22Rv1 (cell line): ENCODE measurements around the gene GJA9.

ENCODE experiments used
- CTCF ChIP-seq: fragments of 450-650 bp; IDR thresholded peaks from 2 replicates; pipeline ENCODE4 v1.5.1; 2017; ENCODE audit warnings: mild to moderate bottlenecking
- ZFX ChIP-seq: fragments of 450-650 bp; IDR thresholded peaks from 2 replicates; pipeline ENCODE4 v1.6.1; 2017; ENCODE audit warnings: antibody characterized with exemption, borderline replicate concordance

GRCh38 chr1:38859561-38860453, 21.6 kb downstream of the GJA9 start, which contains the start of gene RRAGC:
- no peak for TF ChIP-seq CTCF
- no peak for TF ChIP-seq ZFX
